ENCODE data around the gene CCL3.
A peak's percentile ranks its signal among the peaks of the same experiment; 100 is the strongest.

The CCL3 gene

GRCh38 chr17:36074365-36074764 is 15.6 kb downstream of the CCL3 start:
- H3K27me3 Mint-ChIP-seq (ENCODE audit: low read depth, poor library complexity) = peaks cover 27% of the 10 kb centered on the region

GRCh38 chr17:36072431-36073121 is 17.4 kb downstream of the CCL3 start:
- peak; percentile 75 for DNase-seq
- Mint-ChIP-seq H3K27ac (peak overlapping the region; percentile 20), H3K4me1 (no peaks in the 10 kb centered on the region)

More at GRCh38 chr17:36074365-36074764, 15.6 kb downstream of the CCL3 start:
- H3K4me1 Mint-ChIP-seq = no peaks in the 10 kb centered on the region
- no peak overlapping the region for H3K27ac Mint-ChIP-seq
- H3K4me3 Mint-ChIP-seq = no peak overlapping the region
- no peak for DNase-seq
- peaks cover 4% of the 10 kb centered on the region for H3K9me3 Mint-ChIP-seq
- H3K36me3 Mint-ChIP-seq (ENCODE audit: low read depth) = no peaks in the 10 kb centered on the region
- no peak for TF ChIP-seq CTCF (IDR thresholded peaks at IDR 0.05)

GRCh38 chr17:36071751-36072150 is 18.2 kb downstream of the CCL3 start:
- Mint-ChIP-seq H3K9me3 (peaks cover 2% of the 10 kb centered on the region), H3K4me1 (no peaks in the 10 kb centered on the region), H3K27ac (no peak overlapping the region), H3K4me3 (no peak overlapping the region), H3K27me3 (ENCODE audit: low read depth, poor library complexity) (peaks cover 18% of the 10 kb centered on the region), H3K36me3 (ENCODE audit: low read depth) (no peaks in the 10 kb centered on the region)
- TF ChIP-seq CTCF (IDR thresholded peaks at IDR 0.05) = no peak
- DNase-seq = no peak

More at GRCh38 chr17:36072431-36073121, 17.4 kb downstream of the CCL3 start:
- no peaks in the 10 kb centered on the region for H3K36me3 Mint-ChIP-seq (ENCODE audit: low read depth)
- H3K9me3 Mint-ChIP-seq = peaks cover 4% of the 10 kb centered on the region
- TF ChIP-seq CTCF (IDR thresholded peaks at IDR 0.05) = peak; percentile 77
- H3K27me3 Mint-ChIP-seq (ENCODE audit: low read depth, poor library complexity) = peaks cover 21% of the 10 kb centered on the region
- H3K4me3 Mint-ChIP-seq = no peak overlapping the region

- H3K36me3 Mint-ChIP-seq (ENCODE audit: low read depth) = no peaks in the 10 kb centered on the region
- no peaks in the 10 kb centered on the region for H3K9me3 Mint-ChIP-seq
- H3K27me3 Mint-ChIP-seq (ENCODE audit: low read depth, poor library complexity) = peaks cover 17% of the 10 kb centered on the region
- no peak overlapping the region for H3K4me3 Mint-ChIP-seq
- H3K27ac Mint-ChIP-seq = no peak overlapping the region
- H3K4me1 Mint-ChIP-seq = no peaks in the 10 kb centered on the region
- TF ChIP-seq CTCF (IDR thresholded peaks at IDR 0.05) = no peak
- no peak for DNase-seq
Measured at GRCh38 chr17:36070427-36070826, 19.5 kb downstream of the CCL3 start.

- H3K36me3 Mint-ChIP-seq (ENCODE audit: low read depth) = no peaks in the 10 kb centered on the region
- no peak for DNase-seq
- TF ChIP-seq CTCF (IDR thresholded peaks at IDR 0.05) = no peak
- no peaks in the 10 kb centered on the region for H3K9me3 Mint-ChIP-seq
- H3K27me3 Mint-ChIP-seq (ENCODE audit: low read depth, poor library complexity) = peaks cover 19% of the 10 kb centered on the region
- H3K4me1 Mint-ChIP-seq = no peaks in the 10 kb centered on the region
- no peak overlapping the region for H3K4me3 Mint-ChIP-seq
- H3K27ac Mint-ChIP-seq = no peak overlapping the region
Measured at GRCh38 chr17:36069136-36069535, 20.8 kb downstream of the CCL3 start.

- H3K4me3 Mint-ChIP-seq = no peak overlapping the region
- H3K27me3 Mint-ChIP-seq (ENCODE audit: low read depth, poor library complexity) = peaks cover 19% of the 10 kb centered on the region
- H3K36me3 Mint-ChIP-seq (ENCODE audit: low read depth) = no peaks in the 10 kb centered on the region
- no peak for DNase-seq
- H3K27ac Mint-ChIP-seq = no peak overlapping the region
- TF ChIP-seq CTCF (IDR thresholded peaks at IDR 0.05) = no peak
- H3K4me1 Mint-ChIP-seq = no peaks in the 10 kb centered on the region
- no peaks in the 10 kb centered on the region for H3K9me3 Mint-ChIP-seq
Measured at GRCh38 chr17:36068524-36068923, 21.4 kb downstream of the CCL3 start.
